Measurements from ENCODE around the gene LRRTM4.

- TF ChIP-seq EZH2 (IDR thresholded peaks at IDR 0.05; ENCODE audit: insufficient read depth, poor library complexity, severe bottlenecking) (no peak), EZH2phosphoT487 (IDR thresholded peaks at IDR 0.05; ENCODE audit: insufficient read depth, low read depth) (no peak)
Observed at GRCh38 chr2:77363277-77363676, 158.9 kb downstream of the LRRTM4 start.

Measured in GM23248 (cell line).